OCI-LY7 (cell line): ENCODE measurements around the gene PITPNC1. TPM values are rescaled to one million over a fixed set of nuclear protein-coding genes. Genes with fewer than 3 reads are reported as not detected.

ENCODE experiments used
- BruUV-seq: library from RNA; stranded (reverse); fragments of 400-500 nt; replicated peaks from 2 replicates; lab custom pipeline; 2021; lab: Mats Ljungman, UMichigan
- CTCF ChIA-PET: fragments of 300-600 bp; sonication (Branson Sonifier 250); formaldehyde crosslinking; loops from one replicate; lab custom pipeline; 2022; ENCODE audit warnings: antibody characterized with exemption; ENCODE audit not compliant: unreplicated experiment; lab: Charles Lee
- POLR2A ChIA-PET: fragments of 300-600 bp; sonication (Branson Sonifier 250); formaldehyde crosslinking; loops from one replicate; lab custom pipeline; 2022; ENCODE audit warnings: antibody characterized with exemption; lab: Charles Lee
- DNase-seq: peaks from one replicate; pipeline ENCODE4 v3.0.0-alpha.2; 2015; ENCODE audit warnings: low spot score
- H2AFZ ChIP-seq: fragments of 200-600 bp; sonication (generic), shearing (Covaris generic); 2 replicates; pipeline ENCODE4 v1.6.1; 2014; ENCODE audit warnings: mild to moderate bottlenecking, antibody characterized with exemption, low read length, moderate library complexity
- H3K27ac ChIP-seq: fragments of 200-600 bp; sonication (generic); 2 replicates; pipeline ENCODE4 v1.5.1; 2014; ENCODE audit warnings: mixed run types, low read depth, mild to moderate bottlenecking, moderate library complexity, low read length, inconsistent platforms; ENCODE audit not compliant: poor library complexity, severe bottlenecking
- H3K36me3 ChIP-seq: fragments of 200-600 bp; sonication (generic); 2 replicates; pipeline ENCODE4 v1.6.1; 2014; ENCODE audit warnings: mild to moderate bottlenecking, antibody characterized with exemption, low read length, moderate library complexity, mixed read lengths; ENCODE audit not compliant: insufficient read depth
- H3K4me1 ChIP-seq: fragments of 200-600 bp; sonication (generic); 2 replicates; pipeline ENCODE4 v1.5.1; 2014; ENCODE audit warnings: mild to moderate bottlenecking, low read length; ENCODE audit not compliant: insufficient read depth, poor library complexity, severe bottlenecking
- H3K4me2 ChIP-seq: fragments of 200-600 bp; sonication (generic); 2 replicates; pipeline ENCODE4 v1.6.1; 2014; ENCODE audit warnings: mild to moderate bottlenecking, low read length
- H3K4me3 ChIP-seq: fragments of 200-600 bp; sonication (generic); 2 replicates; pipeline ENCODE4 v1.5.1; 2014; ENCODE audit warnings: mild to moderate bottlenecking, low read depth, low read length; ENCODE audit not compliant: poor library complexity, severe bottlenecking
- H3K79me2 ChIP-seq: fragments of 200-600 bp; sonication (generic); 2 replicates; pipeline ENCODE4 v1.6.1; 2016; ENCODE audit warnings: low read depth, mild to moderate bottlenecking, low read length, moderate library complexity, mixed read lengths; ENCODE audit not compliant: insufficient read depth
- H3K9me2 ChIP-seq: fragments of 200-600 bp; sonication (generic); 2 replicates; pipeline ENCODE4 v1.6.1; 2016; ENCODE audit warnings: mild to moderate bottlenecking, low read length, mixed read lengths; ENCODE audit not compliant: insufficient read depth
- H3K9me3 ChIP-seq: fragments of 200-600 bp; sonication (generic); 2 replicates; pipeline ENCODE4 v1.6.1; 2014; ENCODE audit warnings: mild to moderate bottlenecking, mixed run types, low read length, mixed read lengths
- H4K20me1 ChIP-seq: fragments of 200-600 bp; sonication (generic); 2 replicates; pipeline ENCODE4 v1.6.1; 2014; ENCODE audit warnings: mild to moderate bottlenecking, antibody characterized with exemption, low read length, moderate library complexity, mixed read lengths; ENCODE audit not compliant: insufficient read depth
- EZH2phosphoT487 ChIP-seq: fragments of 200-600 bp; sonication (generic); IDR thresholded peaks from 2 replicates; pipeline ENCODE4 v1.6.1; 2018; ENCODE audit warnings: low read depth, borderline replicate concordance, mild to moderate bottlenecking, mixed run types, antibody characterized with exemption, low read length, moderate library complexity, mixed read lengths
- intact Hi-C: fragments of 100-400 bp; cut with micrococcal nuclease; formaldehyde crosslinking; loops from one replicate; pipeline ENCODE4 v1.10.0; 2022; ENCODE audit not compliant: unreplicated experiment
- total RNA-seq, 2 experiments: library from RNA; depleted of rRNA in 1 of 2; stranded (reverse); fragments of >200 nt in 1 of 2; shearing (Covaris generic) in 1 of 2; gene quantifications; 2 replicates each; pipeline ENCODE4 v1.2.3, GENCODE V29; 2014 to 2022
- TF ChIP-seq, protein P1 (sequence below): fragments of 200-600 bp; sonication (generic); conservative IDR thresholded peaks from 2 replicates; pipeline ENCODE4 v1.5.1; 2014; ENCODE audit warnings: mild to moderate bottlenecking, antibody characterized with exemption, low read length, moderate library complexity, mixed read lengths

PITPNC1 gene
- total RNA-seq, 2 experiments from 2014 or later: 14.3 to 21.1 TPM

DNA sequence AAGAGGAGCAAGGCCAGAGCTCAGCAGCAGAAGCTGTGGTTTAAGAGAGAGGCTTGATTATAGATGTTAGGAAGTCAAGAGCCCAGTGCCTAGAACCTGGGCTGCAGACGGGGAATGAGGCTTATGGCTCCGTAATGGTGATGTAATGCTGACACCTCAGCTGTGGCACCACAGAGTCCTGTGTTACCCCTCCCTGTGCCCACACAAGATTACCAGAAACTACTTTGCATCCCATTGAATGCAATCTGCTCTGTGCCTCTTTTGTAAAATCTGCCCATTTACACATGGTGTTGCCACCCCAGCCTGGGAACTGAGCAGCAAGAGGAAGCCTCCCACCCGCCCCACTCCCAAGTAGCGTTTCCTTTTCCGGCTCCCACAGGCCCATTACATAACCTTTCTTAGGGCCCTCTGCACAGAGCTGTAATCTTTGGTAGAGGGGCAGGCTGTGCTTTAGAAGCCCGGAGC, 57.0 kb downstream of the PITPNC1 start:
- peaks cover 7% of the 10 kb centered on the region for H3K4me1 ChIP-seq
- H3K4me3 ChIP-seq: no peak overlapping the region
- ChIA-PET CTCF (no interaction called here), POLR2A (interaction anchor here (0.7 kb wide), 1 partner anchor 11 kb away, joined by 3 read pairs; no protein-coding TSS in a partner anchor)
- no peaks in the 10 kb centered on the region for H3K9me2 ChIP-seq
- H3K79me2 ChIP-seq: no peaks in the 10 kb centered on the region
- no peaks in the 10 kb centered on the region for H4K20me1 ChIP-seq
- no peaks in the 10 kb centered on the region for H3K9me3 ChIP-seq
- no peak overlapping the region for H3K4me2 ChIP-seq
- no TSS peak for BruUV-seq
- H2AFZ ChIP-seq: no peak overlapping the region
- no peak for DNase-seq
- intact Hi-C loops: no loop called here
- no peak overlapping the region for H3K27ac ChIP-seq
- no peaks in the 10 kb centered on the region for H3K36me3 ChIP-seq
- TF ChIP-seq EZH2phosphoT487: no peak
- TF ChIP-seq, protein P1, sequence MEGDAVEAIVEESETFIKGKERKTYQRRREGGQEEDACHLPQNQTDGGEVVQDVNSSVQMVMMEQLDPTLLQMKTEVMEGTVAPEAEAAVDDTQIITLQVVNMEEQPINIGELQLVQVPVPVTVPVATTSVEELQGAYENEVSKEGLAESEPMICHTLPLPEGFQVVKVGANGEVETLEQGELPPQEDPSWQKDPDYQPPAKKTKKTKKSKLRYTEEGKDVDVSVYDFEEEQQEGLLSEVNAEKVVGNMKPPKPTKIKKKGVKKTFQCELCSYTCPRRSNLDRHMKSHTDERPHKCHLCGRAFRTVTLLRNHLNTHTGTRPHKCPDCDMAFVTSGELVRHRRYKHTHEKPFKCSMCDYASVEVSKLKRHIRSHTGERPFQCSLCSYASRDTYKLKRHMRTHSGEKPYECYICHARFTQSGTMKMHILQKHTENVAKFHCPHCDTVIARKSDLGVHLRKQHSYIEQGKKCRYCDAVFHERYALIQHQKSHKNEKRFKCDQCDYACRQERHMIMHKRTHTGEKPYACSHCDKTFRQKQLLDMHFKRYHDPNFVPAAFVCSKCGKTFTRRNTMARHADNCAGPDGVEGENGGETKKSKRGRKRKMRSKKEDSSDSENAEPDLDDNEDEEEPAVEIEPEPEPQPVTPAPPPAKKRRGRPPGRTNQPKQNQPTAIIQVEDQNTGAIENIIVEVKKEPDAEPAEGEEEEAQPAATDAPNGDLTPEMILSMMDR: no peak

DNA sequence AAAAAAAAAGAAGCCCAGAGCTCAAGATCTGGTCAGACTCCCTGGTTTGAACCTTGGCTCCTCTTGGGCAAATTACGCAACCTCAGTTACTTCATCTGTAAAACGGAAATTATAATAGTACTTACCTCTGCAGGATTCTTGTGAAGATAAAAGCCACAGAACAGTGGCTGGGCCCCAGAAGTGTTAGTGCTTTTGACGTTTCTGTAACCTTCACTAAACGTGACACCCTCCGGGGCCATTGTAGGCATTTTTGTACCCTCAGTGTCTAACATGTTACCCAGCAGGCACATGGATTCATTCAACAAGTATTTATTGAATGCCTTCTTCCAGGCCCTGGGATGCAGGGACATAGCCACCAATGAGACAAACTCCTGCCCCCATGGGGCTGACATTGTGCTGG, 58.0 kb downstream of the PITPNC1 start:
- intact Hi-C loops: no loop called here
- ChIA-PET CTCF (no interaction called here), POLR2A (no interaction called here)
- H2AFZ ChIP-seq: no peak overlapping the region
- H3K27ac ChIP-seq: no peak overlapping the region
- H3K4me3 ChIP-seq: no peak overlapping the region
- H3K4me2 ChIP-seq: no peak overlapping the region
- H3K9me2 ChIP-seq: no peaks in the 10 kb centered on the region
- peaks cover 4% of the 10 kb centered on the region; the same call in 1 of the 2 replicates for H3K79me2 ChIP-seq
- no peak for DNase-seq
- TF ChIP-seq, protein P1: no peak
- TF ChIP-seq EZH2phosphoT487: no peak
- H3K9me3 ChIP-seq: no peaks in the 10 kb centered on the region
- H4K20me1 ChIP-seq: no peaks in the 10 kb centered on the region
- H3K4me1 ChIP-seq: peaks cover 13% of the 10 kb centered on the region
- BruUV-seq: no TSS peak
- H3K36me3 ChIP-seq: no peaks in the 10 kb centered on the region

DNA sequence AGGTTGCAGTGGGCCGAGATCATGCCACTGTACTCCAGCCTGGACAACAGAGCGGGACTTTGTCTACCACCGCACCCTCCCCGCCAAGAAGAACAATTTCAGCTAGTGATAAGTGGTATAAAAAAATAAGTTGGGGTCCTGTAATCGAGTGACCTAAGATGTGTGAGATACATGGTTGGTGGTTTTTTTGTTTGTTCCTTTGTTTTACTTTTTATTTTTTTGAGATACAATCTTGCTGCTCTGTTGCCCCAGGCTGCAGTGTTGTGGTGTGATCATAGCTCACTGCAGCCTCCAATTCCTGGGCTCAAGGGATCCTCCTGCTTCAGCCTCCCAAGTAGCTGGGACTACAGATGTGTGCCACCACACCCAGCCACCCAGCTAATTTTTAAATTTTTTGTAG, 58.7 kb downstream of the PITPNC1 start:
- intact Hi-C loops: no loop called here
- H3K4me3 ChIP-seq: no peak overlapping the region
- no peak overlapping the region for H3K4me2 ChIP-seq
- BruUV-seq: no TSS peak
- DNase-seq: no peak
- no peaks in the 10 kb centered on the region for H3K9me2 ChIP-seq
- H3K27ac ChIP-seq: no peak overlapping the region
- H3K9me3 ChIP-seq: no peaks in the 10 kb centered on the region
- TF ChIP-seq, protein P1: no peak
- no peak for TF ChIP-seq EZH2phosphoT487
- ChIA-PET CTCF (no interaction called here), POLR2A (interaction anchor here (0.7 to 0.9 kb wide), 2 partner anchors 11 to 31 kb away, joined by 4 read pairs; no protein-coding TSS in a partner anchor)
- peaks cover 4% of the 10 kb centered on the region; the same call in 1 of the 2 replicates for H3K79me2 ChIP-seq
- H4K20me1 ChIP-seq: no peaks in the 10 kb centered on the region
- H3K4me1 ChIP-seq: peaks cover 20% of the 10 kb centered on the region
- H2AFZ ChIP-seq: no peak overlapping the region
- H3K36me3 ChIP-seq: no peaks in the 10 kb centered on the region
